Activated CD4-positive, alpha-beta T cell treated with anti-CD3 and anti-CD28 coated beads, Interleukin-2, Interleukin-4, amounts not matched to agents 100 ng/mL and 50 ng/mL, durations not matched to agents 16 hours and 8 hours (primary cell): ENCODE measurements around the gene RPL26.
"Not testable (repeated sequence)": the region's sequence is repeated elsewhere in the genome, so short reads cannot be mapped to it uniquely, and the experiment has no call there.

Source experiments
- DNase-seq: peaks from one replicate; pipeline ENCODE4 v3.0.0-alpha.2; 2020; ENCODE audit warnings: low spot score

The RPL26 gene

GRCh38 chr17:8365143-8365542 lies 17.9 kb downstream of the RPL26 start:
- no peak for DNase-seq

DNA sequence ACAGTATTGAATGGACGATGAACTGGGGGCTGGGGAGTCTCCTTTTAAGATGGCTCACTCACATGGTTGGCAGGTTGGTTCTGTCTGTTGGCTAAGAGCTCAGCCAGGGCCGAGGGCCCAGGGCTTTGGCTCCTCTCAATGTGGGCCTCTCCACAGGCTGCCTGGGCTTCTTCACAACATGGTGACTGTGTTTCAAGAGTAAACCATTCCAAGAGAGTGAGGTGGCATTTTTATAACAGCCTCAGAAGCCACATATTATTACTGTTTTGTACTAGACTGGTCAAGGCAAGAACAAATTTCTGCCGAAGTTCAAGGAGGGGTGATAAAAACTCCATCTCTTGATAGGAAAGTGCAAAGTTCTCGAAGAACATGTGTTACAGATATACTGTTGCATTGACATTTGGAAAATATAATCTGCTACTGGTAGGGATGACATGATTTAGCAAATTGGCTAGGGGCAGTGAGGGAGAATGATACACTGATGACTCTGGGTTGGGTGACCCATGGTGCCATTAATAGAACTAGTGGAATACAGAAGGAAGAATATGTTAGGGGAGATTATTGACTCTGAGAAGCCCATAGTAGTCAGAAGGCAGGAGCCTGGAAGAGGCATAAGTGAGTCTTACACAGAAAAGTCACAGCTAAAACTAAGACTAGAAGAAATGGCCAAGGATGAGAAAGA lies 20.2 kb downstream of the RPL26 start:
- DNase-seq: no peak

DNA sequence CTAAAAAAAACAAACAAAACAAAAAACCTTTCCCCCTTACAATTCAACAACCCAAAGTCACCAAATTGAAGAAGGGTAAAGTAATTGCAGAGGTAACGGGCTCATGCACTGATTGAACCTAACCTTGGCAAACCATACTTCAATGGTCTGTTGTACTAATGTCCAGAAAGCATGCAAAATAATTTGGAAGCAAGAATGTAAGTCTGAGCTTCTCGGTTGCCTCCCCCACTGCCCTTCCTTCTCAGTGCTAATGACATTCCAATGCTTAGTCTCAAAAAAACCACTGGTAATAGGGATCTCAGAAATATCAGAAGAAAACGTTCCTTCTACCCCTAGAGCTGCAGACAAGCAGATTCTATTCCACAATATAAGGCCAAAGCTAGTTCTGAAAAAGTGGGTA lies 22.2 kb downstream of the RPL26 start:
- DNase-seq: no peak

GRCh38 chr17:8360260-8360659 lies 22.7 kb downstream of the RPL26 start:
- DNase-seq: no peak

GRCh38 chr17:8359769-8360168 lies 23.2 kb downstream of the RPL26 start:
- no peak for DNase-seq

DNA sequence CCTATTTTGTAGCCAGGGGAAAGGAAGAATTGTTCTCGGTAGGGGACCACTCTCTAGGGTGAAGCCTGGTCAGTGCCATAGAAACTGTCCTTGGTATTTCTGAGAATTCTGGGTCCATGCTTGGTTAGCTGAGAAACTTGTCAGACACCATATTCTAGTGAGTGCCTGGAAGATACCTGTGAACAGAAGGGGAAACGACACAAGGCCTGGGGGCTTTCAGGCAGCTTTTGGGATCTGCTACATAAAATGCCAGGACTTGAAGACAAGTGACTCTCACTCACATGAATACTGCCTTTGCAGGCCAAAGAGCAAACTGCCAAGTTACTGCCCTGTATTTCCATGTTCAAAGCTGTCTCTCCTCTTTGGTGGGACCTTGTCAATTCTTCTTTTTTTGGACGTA lies 25.1 kb downstream of the RPL26 start:
- DNase-seq: no peak

GRCh38 chr17:8354236-8354635 lies 28.8 kb downstream of the RPL26 start:
- no peak for DNase-seq

- DNase-seq: no peak
These were observed 29.3 kb downstream of the RPL26 start for GRCh38 chr17:8353736-8354135.

DNA sequence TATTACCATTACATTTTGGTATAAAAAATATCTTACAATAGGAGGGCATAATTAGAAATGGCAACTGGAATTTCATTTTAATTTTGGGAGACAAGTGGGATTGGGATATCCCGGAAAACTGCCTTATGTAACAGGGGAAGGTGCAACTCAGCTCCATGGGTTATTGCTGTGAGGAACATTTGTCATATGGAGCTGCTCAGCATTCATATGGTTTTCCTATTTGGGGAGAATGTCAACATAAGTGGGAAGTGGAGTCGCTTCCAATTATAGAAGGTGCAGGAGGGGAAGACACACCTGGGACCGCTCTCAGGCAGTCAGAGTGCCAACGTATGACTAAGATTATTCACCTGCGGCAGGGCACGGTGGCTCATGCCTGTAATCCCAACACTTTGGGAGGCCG lies 32.7 kb downstream of the RPL26 start:
- no peak for DNase-seq

GRCh38 chr17:8347001-8347400 lies 36.0 kb downstream of the RPL26 start:
- not testable (repeated sequence) for DNase-seq

- DNase-seq: no peak
These were observed 36.9 kb downstream of the RPL26 start for GRCh38 chr17:8345951-8346665.

DNA sequence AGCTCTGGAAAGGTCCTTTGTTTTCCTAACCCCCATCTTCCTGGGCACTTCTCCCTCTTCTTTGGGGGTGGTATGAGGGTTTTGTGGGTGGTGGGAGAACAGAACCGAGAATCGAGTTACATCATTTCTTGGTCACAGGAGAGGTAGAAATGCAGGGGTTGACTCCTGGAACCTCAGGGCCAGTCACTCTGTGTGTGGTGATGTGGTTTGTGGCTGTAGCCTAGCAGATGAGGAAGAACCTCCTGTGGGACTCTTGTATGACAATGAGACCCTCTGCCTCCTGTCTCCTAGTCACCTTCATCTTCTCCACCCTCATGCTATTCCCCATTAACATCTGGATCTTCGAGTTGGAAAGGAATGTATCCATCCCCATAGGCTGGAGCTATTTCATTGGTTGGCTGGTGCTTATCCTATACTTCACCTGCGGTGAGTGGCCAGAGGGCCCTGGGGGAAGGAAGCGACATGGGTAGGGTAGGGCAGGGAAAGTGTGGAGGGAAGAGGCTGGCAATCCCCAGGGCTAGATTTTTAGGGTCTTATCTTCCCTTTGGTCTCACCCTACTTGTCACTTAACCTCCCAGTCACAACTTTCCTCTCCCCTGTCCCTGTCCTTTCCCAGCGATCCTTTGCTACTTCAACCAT lies 37.8 kb downstream of the RPL26 start:
- no peak for DNase-seq

GRCh38 chr17:8341456-8341855 lies 41.5 kb downstream of the RPL26 start:
- no peak for DNase-seq

DNA sequence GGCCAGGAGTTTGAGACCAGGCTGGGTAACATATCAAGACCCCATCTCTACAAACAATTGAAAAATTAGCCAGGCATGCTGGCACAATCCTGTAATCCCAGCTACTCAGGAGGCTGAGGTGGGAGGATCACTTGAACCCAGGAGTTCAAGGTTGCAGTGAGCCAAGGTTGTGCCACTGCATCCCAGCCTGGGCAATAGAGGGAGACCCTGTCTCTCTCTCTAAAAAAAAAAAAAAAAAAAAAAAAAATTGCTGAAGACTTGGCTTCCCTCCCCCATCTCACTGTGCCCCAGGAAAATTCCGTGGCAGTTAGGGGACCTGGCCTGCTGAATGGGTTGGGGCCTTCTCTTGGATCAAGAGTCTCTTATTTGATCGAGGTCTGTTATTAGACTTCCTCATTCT lies 43.5 kb downstream of the RPL26 start, which contains the start of gene ODF4:
TSS of gene ODF4 (plus strand) at position 301 of the 400 bp plus-strand sequence. CDS start 212 bp downstream, outside the sequence.
- no peak for DNase-seq

DNA sequence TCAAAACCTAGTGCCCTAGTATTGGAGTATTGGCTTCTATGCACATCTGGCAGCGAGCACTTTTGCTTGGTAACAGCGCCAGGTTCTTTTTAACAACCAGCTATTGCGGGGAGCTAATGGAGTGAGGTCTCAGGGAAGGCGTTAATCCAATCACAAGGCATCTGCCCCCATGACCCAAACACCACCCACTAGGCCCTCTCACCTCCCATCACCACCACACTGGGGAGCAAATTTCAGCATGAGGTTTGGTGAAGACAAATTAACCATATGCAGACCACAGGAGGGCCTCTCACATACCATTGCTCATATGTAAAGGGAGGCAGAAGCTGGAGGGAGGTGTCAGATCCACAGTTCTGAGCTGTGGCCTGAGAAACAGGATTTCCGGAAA lies 44.2 kb downstream of the RPL26 start:
- DNase-seq: no peak

DNA sequence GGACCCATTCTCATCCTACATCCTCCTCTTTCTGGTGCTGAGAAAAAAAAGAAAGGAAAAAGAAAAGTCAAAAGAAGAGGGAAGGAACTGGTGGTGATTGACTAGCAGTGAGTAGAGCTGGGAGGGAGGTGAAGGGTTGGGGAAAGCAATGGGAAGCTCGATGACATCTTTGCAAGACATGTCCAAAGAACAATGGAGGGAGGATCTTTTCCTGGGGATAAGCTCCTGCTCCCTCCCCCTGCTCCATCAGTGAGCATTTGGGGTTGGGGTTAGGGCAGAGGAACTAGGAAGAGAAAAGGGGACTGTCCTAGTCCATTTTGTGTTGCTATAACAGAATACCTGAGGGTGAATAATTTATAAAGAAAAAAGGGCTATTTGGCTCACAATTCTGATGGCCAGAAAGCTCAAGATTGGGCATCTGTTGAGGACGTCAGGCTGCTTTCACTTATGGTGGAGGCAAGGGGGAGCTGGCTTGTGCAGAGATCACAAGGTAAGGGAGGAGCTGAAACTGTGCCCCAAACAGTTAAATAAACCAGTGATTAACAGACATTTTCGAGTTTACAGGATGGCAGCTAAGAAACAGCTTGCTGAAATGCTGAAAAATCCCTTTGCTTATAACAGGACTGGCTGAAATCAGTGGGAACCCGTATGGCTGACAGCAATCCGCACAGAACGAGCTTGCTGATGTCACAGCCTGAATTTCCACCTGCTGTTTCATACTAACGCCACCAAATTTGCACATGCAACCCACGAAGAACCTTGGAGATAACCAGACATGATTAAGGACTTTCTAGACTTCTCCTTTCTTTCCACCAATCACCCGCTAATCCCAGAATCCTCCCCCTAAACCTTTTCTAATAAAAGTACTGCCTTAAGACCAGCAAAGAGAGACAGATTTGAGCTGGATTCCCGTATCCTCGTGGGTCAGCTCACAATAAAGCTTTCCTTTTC lies 44.9 kb downstream of the RPL26 start:
- DNase-seq: no peak

- DNase-seq: no peak
These were observed 49.7 kb downstream of the RPL26 start for GRCh38 chr17:8333281-8333680.

DNA sequence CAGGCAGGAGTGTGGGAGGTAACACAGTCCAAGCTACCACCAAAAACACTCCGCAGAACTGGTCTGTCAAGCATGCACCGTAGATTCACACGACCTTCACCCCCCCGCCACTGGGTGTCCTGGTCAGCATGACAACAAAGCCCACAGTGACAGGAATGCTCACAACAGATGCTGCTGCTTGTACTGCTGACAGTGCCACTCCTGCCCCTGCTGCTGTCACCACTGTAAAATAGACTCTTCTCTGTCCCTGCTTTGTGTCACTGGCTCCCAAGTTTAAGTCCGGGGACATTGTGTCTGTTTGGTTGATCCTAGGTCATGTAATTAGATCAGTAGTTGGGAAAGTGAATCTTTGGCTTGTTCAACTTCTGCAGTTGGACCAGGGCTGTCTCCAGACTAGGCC lies 50.3 kb downstream of the RPL26 start:
- DNase-seq: no peak

DNA sequence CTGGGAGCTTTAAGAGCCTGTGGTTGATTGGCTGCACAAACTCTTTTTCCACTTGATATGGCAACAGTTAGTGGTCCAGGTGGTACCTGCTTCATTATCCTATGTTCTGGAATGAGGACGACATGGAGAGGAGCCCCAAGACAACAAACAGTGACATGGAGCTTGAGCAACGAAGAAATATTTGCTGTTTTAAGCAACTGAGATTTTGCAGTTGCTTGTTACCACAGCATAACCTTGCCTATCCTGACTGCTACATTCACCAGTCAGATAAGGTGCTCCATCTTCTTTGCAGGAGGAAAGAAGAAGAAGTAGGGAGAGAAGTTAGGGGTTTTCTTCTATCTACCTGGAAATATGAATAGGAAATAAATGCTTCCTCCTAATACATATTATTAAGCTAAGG lies 50.9 kb downstream of the RPL26 start:
- no peak for DNase-seq
